Esophagus squamous epithelium (tissue), 4 donors: ENCODE measurements around the gene HMCN1.

ENCODE experiments used
- POLR2A ChIP-seq, 4 donors: fragments of 450-650 bp; IDR thresholded peaks; one replicate each; pipeline ENCODE4 v1.6.1; 2017; ENCODE audit warnings: antibody characterized with exemption in 4 of 4, mild to moderate bottlenecking in 4 of 4, moderate library complexity in 3 of 4
- TF ChIP-seq, protein P1 (sequence below), 6 experiments: fragments of 450-650 bp in 4 of 6; fragments of 200-600 bp in 2 of 6; sonication (generic) in 2 of 6; IDR thresholded peaks; one replicate each; pipeline ENCODE4 v1.5.1; 2016 to 2019; ENCODE audit warnings: antibody characterized with exemption in 6 of 6, mild to moderate bottlenecking in 4 of 6, moderate library complexity in 4 of 6

- TF ChIP-seq POLR2A (IDR thresholded peaks at IDR 0.05): no peak
- TF ChIP-seq, protein P1, sequence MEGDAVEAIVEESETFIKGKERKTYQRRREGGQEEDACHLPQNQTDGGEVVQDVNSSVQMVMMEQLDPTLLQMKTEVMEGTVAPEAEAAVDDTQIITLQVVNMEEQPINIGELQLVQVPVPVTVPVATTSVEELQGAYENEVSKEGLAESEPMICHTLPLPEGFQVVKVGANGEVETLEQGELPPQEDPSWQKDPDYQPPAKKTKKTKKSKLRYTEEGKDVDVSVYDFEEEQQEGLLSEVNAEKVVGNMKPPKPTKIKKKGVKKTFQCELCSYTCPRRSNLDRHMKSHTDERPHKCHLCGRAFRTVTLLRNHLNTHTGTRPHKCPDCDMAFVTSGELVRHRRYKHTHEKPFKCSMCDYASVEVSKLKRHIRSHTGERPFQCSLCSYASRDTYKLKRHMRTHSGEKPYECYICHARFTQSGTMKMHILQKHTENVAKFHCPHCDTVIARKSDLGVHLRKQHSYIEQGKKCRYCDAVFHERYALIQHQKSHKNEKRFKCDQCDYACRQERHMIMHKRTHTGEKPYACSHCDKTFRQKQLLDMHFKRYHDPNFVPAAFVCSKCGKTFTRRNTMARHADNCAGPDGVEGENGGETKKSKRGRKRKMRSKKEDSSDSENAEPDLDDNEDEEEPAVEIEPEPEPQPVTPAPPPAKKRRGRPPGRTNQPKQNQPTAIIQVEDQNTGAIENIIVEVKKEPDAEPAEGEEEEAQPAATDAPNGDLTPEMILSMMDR (IDR thresholded peaks at IDR 0.05): no peak
These were observed 146.1 kb downstream of the HMCN1 start for GRCh38 chr1:185880330-185880729.
